ENCODE measurements around the gene FMN1. TPM values are rescaled to one million over a fixed set of nuclear protein-coding genes. Genes with fewer than 3 reads are reported as not detected.

FMN1 gene
- total and polyA plus RNA-seq, 10 of the 15 experiments (the other 5 are each of a cell fraction or from before 2014, with no cell fraction given), result 0.05 to 0.16 (median 0.08) TPM; not detected in 4

DNA sequence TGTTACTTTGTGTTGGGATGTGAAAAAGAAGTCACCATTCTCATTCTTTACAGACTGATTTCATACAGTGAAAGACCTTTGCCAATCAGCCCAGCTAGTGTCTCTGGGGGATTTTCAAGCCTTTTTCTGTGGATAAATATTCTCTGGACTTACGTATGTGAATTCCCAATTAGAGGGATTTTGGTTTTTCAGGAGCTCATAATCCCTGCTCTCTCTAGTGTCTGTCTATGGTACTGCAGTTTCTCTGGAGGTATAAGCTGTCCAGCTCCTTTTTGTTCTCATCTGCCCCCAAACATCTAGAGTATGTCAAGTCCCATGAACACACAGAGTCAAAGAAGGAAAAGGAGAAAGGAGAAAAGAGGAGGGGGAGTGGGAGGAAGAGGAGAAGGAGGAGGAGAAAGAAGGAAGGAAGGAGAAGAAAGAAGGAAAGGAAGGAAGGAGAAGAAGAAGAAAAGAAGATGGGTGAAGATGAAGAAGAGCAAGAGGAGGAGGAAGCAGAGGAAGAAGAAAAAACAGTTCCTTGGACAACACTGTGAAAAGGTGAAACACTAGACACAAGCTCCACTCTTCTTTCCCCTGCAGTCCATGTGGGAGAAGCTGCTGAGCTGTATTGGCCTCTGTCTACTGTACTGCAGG is 258.1 kb downstream of the FMN1 start:
- Histone ChIP-seq H3K36me3 (ENCODE audit: control insufficient read depth in 2 of 2, insufficient read depth in 2 of 2, low read length in 1 of 2) (no peaks in the 10 kb centered on the region), H3K4me1 (ENCODE audit: control insufficient read depth, insufficient read depth, low read length) (no peaks in the 10 kb centered on the region), H3K9me3 (replicated peaks; ENCODE audit: control insufficient read depth, insufficient read depth, low read length) (no peaks in the 10 kb centered on the region), H4K20me1 (ENCODE audit: control insufficient read depth, insufficient read depth) (no peaks in the 10 kb centered on the region), H3K79me2 (ENCODE audit: control insufficient read depth, insufficient read depth, low read length) (no peaks in the 10 kb centered on the region), H3K4me3 (no peak overlapping the region), H3K9ac (ENCODE audit: control insufficient read depth, insufficient read depth, low read length) (no peak overlapping the region), H3K27me3 (replicated peaks in 1 of 2; ENCODE audit: control insufficient read depth in 2 of 2, insufficient read depth in 2 of 2, low read length in 1 of 2) (peaks cover 0 to 2% of the 10 kb centered on the region in 2 experiments; a peak in 1 of 4 replicates), H3K27ac (ENCODE audit: control insufficient read depth, insufficient read depth) (no peak overlapping the region), H3K4me2 (ENCODE audit: control insufficient read depth, insufficient read depth) (no peak overlapping the region), H2AFZ (ENCODE audit: control insufficient read depth, low read depth, low read length) (no peak overlapping the region)
- ATAC-seq, result peak; percentile 56; the same call in 2 of the 3 replicates
- ChIA-PET POLR2A (interaction anchor here (1.5 kb wide), 1 partner anchor 92 kb away, joined by 3 read pairs; no protein-coding TSS in a partner anchor), CTCF (interaction anchor here (0.5 to 2.6 kb wide), 37 partner anchors 9 to 286 kb away, joined by 3 to 111 read pairs (median 4); no protein-coding TSS in a partner anchor), SMC1A (ENCODE audit: uncharacterized antibody, unreplicated experiment) (interaction anchor here (0.5 to 2.1 kb wide), 25 partner anchors 9 to 278 kb away, joined by 3 to 49 read pairs (median 4); no protein-coding TSS in a partner anchor), RAD21 (ENCODE audit: unreplicated experiment) (interaction anchor here (0.7 to 1.9 kb wide), 16 partner anchors 10 to 276 kb away, joined by 3 to 40 read pairs (median 4); no protein-coding TSS in a partner anchor)
- intact Hi-C loops (cut with micrococcal nuclease; ENCODE audit: unreplicated experiment) (no loop called here), in situ Hi-C loops (cut with MboI) (no loop called here)
- no peak for DNase-seq (ENCODE audit: low read depth, low spot score)
- FAIRE-seq, result peak; percentile 79
- BruUV-seq (replicated peaks), result no TSS peak
- peak; percentile 74; the same call in 1 of the 2 replicates for TF ChIP-seq SMC3 (IDR thresholded peaks at IDR 0.05; ENCODE audit: borderline replicate concordance, low read length)
- TF ChIP-seq, protein P1, sequence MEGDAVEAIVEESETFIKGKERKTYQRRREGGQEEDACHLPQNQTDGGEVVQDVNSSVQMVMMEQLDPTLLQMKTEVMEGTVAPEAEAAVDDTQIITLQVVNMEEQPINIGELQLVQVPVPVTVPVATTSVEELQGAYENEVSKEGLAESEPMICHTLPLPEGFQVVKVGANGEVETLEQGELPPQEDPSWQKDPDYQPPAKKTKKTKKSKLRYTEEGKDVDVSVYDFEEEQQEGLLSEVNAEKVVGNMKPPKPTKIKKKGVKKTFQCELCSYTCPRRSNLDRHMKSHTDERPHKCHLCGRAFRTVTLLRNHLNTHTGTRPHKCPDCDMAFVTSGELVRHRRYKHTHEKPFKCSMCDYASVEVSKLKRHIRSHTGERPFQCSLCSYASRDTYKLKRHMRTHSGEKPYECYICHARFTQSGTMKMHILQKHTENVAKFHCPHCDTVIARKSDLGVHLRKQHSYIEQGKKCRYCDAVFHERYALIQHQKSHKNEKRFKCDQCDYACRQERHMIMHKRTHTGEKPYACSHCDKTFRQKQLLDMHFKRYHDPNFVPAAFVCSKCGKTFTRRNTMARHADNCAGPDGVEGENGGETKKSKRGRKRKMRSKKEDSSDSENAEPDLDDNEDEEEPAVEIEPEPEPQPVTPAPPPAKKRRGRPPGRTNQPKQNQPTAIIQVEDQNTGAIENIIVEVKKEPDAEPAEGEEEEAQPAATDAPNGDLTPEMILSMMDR (IDR thresholded peaks at IDR 0.05 in 2 of 3, conservative IDR thresholded peaks at IDR 0.05 in 1 of 3; ENCODE audit: control insufficient read depth in 2 of 3, extremely low read depth in 1 of 3, insufficient read depth in 1 of 3, low read depth in 3 of 3, low read length in 3 of 3), result peak; percentile 53 to 67 (median 66); a peak in 5 of 6 replicates
- TF ChIP-seq, protein P2, sequence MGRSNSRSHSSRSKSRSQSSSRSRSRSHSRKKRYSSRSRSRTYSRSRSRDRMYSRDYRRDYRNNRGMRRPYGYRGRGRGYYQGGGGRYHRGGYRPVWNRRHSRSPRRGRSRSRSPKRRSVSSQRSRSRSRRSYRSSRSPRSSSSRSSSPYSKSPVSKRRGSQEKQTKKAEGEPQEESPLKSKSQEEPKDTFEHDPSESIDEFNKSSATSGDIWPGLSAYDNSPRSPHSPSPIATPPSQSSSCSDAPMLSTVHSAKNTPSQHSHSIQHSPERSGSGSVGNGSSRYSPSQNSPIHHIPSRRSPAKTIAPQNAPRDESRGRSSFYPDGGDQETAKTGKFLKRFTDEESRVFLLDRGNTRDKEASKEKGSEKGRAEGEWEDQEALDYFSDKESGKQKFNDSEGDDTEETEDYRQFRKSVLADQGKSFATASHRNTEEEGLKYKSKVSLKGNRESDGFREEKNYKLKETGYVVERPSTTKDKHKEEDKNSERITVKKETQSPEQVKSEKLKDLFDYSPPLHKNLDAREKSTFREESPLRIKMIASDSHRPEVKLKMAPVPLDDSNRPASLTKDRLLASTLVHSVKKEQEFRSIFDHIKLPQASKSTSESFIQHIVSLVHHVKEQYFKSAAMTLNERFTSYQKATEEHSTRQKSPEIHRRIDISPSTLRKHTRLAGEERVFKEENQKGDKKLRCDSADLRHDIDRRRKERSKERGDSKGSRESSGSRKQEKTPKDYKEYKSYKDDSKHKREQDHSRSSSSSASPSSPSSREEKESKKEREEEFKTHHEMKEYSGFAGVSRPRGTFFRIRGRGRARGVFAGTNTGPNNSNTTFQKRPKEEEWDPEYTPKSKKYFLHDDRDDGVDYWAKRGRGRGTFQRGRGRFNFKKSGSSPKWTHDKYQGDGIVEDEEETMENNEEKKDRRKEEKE (IDR thresholded peaks at IDR 0.05), result no peak
- TF ChIP-seq MYB (IDR thresholded peaks at IDR 0.05; ENCODE audit: borderline replicate concordance, low read depth, low read length), result no peak
- peak; percentile 53 for TF ChIP-seq RAD21 (IDR thresholded peaks at IDR 0.05; ENCODE audit: insufficient read depth, low read depth, low read length)
- no peak for TF ChIP-seq EGR1 (IDR thresholded peaks at IDR 0.05; ENCODE audit: borderline replicate concordance in 1 of 2, low read depth in 2 of 2, low read length in 2 of 2)
- TF ChIP-seq MLLT1 (IDR thresholded peaks at IDR 0.05), result no peak
- WGBS (ENCODE audit: insufficient coverage, insufficient replicate concordance, low lambda C conversion rate, missing lambda C conversion rate), result 7% methylated on average over 1 of the region's 1 CpG

Data from GM12878 (cell line).